Spleen (tissue), 7 donors: ENCODE data around the gene RAET1L.

Experiments used
- CTCF ChIP-seq, 11 experiments: fragments of 200-600 bp in 7 of 11; fragments of 450-650 bp in 4 of 11; sonication (generic) in 4 of 11; IDR thresholded peaks in 8 of 11; conservative IDR thresholded peaks in 3 of 11; 1 replicate in 7 of 11; 2 replicates in 4 of 11; pipeline versions ENCODE4 v1.4.0 to v1.8.0; 2016 to 2021; ENCODE audit warnings: antibody characterized with exemption in 11 of 11, inconsistent platforms in 4 of 11, mild to moderate bottlenecking in 1 of 11
- POLR2A ChIP-seq, 3 donors: fragments of 450-650 bp; IDR thresholded peaks; one replicate each; pipeline ENCODE4 v1.5.1; 2017; ENCODE audit warnings: antibody characterized with exemption in 3 of 3, mild to moderate bottlenecking in 1 of 3
- donor health status: DM: no; HTN: no; CAD: no; lungs with moderate emphysema.
- donor health status: DM: no; HTN: no; CAD: no.
- donor health status: DM: no; HTN: no; CAD: no.

- TF ChIP-seq POLR2A (IDR thresholded peaks at IDR 0.05) (no peak), CTCF (IDR thresholded peaks at IDR 0.05 in 8 of 11, conservative IDR thresholded peaks at IDR 0.05 in 3 of 11) (no peak)
These were observed 39.8 kb upstream of the RAET1L start for GRCh38 chr6:150065083-150065482.
